GM12892 (cell line): Measurements from ENCODE around the gene PARP8.

Experiments used
- POLR2A ChIP-seq: IDR thresholded peaks from 2 replicates; pipeline ENCODE4 v1.6.1; 2011; ENCODE audit warnings: low read depth, low read length, control low read depth
- POLR2AphosphoS5 ChIP-seq: IDR thresholded peaks from 2 replicates; pipeline ENCODE4 v1.6.1; 2011; ENCODE audit warnings: low read depth, low read length, control low read depth
- TAF1 ChIP-seq: IDR thresholded peaks from 2 replicates; pipeline ENCODE4 v1.6.1; 2011; ENCODE audit warnings: low read depth, mild to moderate bottlenecking, control low read depth, low read length, borderline replicate concordance

GRCh38 chr5:50808406-50808805, 142.0 kb downstream of the PARP8 start:
- TF ChIP-seq TAF1 (no peak), POLR2A (no peak), POLR2AphosphoS5 (no peak)
